ENCODE results near the gene CDC20. TPM values are rescaled to one million over a fixed set of nuclear protein-coding genes. Genes with fewer than 3 reads are reported as not detected.
A peak's percentile ranks its signal among the peaks of the same experiment; 100 is the strongest.

CDC20 gene
- total and polyA plus RNA-seq, 10 of the 15 experiments (the other 5 are each of a cell fraction or from before 2014, with no cell fraction given), result 36.3 to 347 (median 150) TPM

DNA sequence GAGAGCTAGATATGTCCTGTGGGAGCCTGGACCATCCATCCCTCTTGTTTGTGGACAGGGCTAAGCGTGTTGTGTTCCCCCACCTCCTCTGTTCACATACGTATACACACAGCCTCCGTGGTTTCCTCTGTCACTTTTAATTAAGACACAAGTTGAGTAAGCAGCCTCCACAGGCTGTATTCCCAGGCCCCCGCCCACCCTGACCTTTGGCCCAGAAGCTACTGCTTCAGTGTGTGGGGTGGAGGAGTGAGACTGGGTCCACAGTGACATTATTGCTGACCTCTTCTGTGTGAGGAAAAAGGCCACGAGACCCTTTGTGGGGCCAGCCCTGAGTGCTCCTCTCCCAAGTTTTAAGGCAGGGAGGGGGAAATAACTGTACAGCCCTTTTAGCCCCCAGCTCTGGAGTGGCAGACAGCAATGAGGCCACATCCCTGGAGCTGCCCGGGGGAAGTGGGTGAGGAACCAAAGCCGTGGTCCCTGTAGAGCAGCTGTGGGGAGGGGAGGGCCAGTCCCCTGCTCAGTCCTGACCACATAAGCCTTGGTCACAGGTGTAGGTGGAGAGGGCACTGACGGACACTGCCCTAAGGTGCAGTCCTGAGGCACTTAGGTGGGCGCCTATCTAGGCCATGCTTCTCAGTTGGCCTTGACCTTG, 4.6 kb downstream of the CDC20 start:
- H3K36me3 ChIP-seq (ENCODE audit: control insufficient read depth in 2 of 2, insufficient read depth in 2 of 2, low read length in 1 of 2), result peaks cover 15 to 27% of the 10 kb centered on the region in 2 experiments
- in situ Hi-C loops (cut with MboI) (no loop called here), intact Hi-C loops (cut with micrococcal nuclease; ENCODE audit: unreplicated experiment) (no loop called here)
- H3K9ac ChIP-seq (ENCODE audit: control insufficient read depth, insufficient read depth, low read length), result no peak overlapping the region
- H3K79me2 ChIP-seq (ENCODE audit: control insufficient read depth, insufficient read depth, low read length), result peaks cover 61% of the 10 kb centered on the region
- SMC1A ChIA-PET (ENCODE audit: uncharacterized antibody, unreplicated experiment), result interaction anchor here (1.0 kb wide), 1 partner anchor 121 kb away, joined by 3 read pairs; no protein-coding TSS in a partner anchor
- TF ChIP-seq, protein P1, sequence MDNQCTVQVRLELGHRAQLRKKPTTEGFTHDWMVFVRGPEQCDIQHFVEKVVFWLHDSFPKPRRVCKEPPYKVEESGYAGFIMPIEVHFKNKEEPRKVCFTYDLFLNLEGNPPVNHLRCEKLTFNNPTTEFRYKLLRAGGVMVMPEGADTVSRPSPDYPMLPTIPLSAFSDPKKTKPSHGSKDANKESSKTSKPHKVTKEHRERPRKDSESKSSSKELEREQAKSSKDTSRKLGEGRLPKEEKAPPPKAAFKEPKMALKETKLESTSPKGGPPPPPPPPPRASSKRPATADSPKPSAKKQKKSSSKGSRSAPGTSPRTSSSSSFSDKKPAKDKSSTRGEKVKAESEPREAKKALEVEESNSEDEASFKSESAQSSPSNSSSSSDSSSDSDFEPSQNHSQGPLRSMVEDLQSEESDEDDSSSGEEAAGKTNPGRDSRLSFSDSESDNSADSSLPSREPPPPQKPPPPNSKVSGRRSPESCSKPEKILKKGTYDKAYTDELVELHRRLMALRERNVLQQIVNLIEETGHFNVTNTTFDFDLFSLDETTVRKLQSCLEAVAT (IDR thresholded peaks at IDR 0.05), result no peak
- 0 out of 2 replicates have a peak, but pooled peaks have one; percentile 23 for TF ChIP-seq MTA3 (IDR thresholded peaks at IDR 0.05; ENCODE audit: borderline replicate concordance, low read length)
- peak; percentile 71 for TF ChIP-seq POLR2A (IDR thresholded peaks at IDR 0.05; ENCODE audit: low read depth, low read length)
- no peaks in the 10 kb centered on the region for H3K27me3 ChIP-seq (replicated peaks in 1 of 2; ENCODE audit: control insufficient read depth in 2 of 2, insufficient read depth in 2 of 2, low read length in 1 of 2)
- no peak overlapping the region for H3K4me3 ChIP-seq
- no TSS peak for BruUV-seq (replicated peaks)
- WGBS (ENCODE audit: insufficient coverage, insufficient replicate concordance, low lambda C conversion rate, missing lambda C conversion rate), result 54% methylated on average over 8 of the region's 9 CpGs
- RAD21 ChIA-PET (ENCODE audit: unreplicated experiment), result no interaction called here
- ATAC-seq, result no peak
- no peaks in the 10 kb centered on the region for H4K20me1 ChIP-seq (ENCODE audit: control insufficient read depth, insufficient read depth)
- H3K4me2 ChIP-seq (ENCODE audit: control insufficient read depth, insufficient read depth), result no peak overlapping the region
- FAIRE-seq, result no peak
- no peaks in the 10 kb centered on the region for H3K9me3 ChIP-seq (replicated peaks; ENCODE audit: control insufficient read depth, insufficient read depth, low read length)
- H3K27ac ChIP-seq (ENCODE audit: control insufficient read depth, insufficient read depth), result no peak overlapping the region
- POLR2A ChIA-PET, result interaction anchor here (0.6 to 1.2 kb wide), 6 partner anchors 8 to 1038 kb away, joined by 3 to 5 read pairs (median 3); partner anchors contain the start of genes MED8 and SZT2
- CTCF ChIA-PET, result interaction anchor here (1.1 kb wide), 1 partner anchor 125 kb away, joined by 3 read pairs; no protein-coding TSS in a partner anchor
- no peak overlapping the region for H2AFZ ChIP-seq (ENCODE audit: control insufficient read depth, low read depth, low read length)
- DNase-seq (ENCODE audit: low read depth, low spot score), result no peak
- H3K4me1 ChIP-seq (ENCODE audit: control insufficient read depth, insufficient read depth, low read length), result peaks cover 15% of the 10 kb centered on the region

DNA sequence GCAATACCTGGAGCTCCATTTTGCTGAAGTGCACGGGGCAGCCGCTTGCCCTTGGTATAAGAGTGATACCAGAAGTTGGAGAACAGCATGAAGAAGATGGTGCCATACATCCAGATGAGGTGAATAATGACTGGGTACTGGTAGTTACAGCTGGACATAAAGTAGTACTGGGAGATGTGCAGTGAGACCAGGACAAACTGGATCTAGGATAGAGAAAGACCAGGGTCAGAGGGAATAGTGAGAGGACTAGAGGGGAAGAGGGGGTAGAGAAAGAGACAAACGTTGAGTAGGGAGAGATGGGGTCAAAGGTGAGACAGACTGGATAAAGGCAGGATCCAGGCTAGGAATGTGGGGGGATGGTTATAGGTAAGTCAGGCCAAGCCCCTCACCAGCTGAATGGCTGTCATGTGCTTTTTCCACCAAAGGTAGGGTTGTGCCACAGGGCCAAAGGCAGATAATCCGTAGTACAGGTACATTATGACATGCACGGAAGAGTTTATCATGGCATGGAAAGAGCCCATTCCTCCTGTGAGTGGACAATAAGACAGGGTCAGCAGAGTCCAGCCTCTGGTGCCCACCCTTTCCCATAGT, 5.2 kb downstream of the CDC20 start:
- intact Hi-C loops (cut with micrococcal nuclease; ENCODE audit: unreplicated experiment), result no loop called here
- no peak for ATAC-seq
- H3K9me3 ChIP-seq (replicated peaks; ENCODE audit: control insufficient read depth, insufficient read depth, low read length), result no peaks in the 10 kb centered on the region
- no peak overlapping the region for H3K9ac ChIP-seq (ENCODE audit: control insufficient read depth, insufficient read depth, low read length)
- no peaks in the 10 kb centered on the region for H4K20me1 ChIP-seq (ENCODE audit: control insufficient read depth, insufficient read depth)
- H3K79me2 ChIP-seq (ENCODE audit: control insufficient read depth, insufficient read depth, low read length), result peaks cover 64% of the 10 kb centered on the region
- H3K27me3 ChIP-seq (replicated peaks in 1 of 2; ENCODE audit: control insufficient read depth in 2 of 2, insufficient read depth in 2 of 2, low read length in 1 of 2), result no peaks in the 10 kb centered on the region
- POLR2A ChIA-PET, result interaction anchor here (0.6 to 1.2 kb wide), 5 partner anchors 8 to 1038 kb away, joined by 3 to 5 read pairs (median 3); partner anchors contain the start of genes MED8 and SZT2
- H2AFZ ChIP-seq (ENCODE audit: control insufficient read depth, low read depth, low read length), result no peak overlapping the region
- peaks cover 15 to 27% of the 10 kb centered on the region in 2 experiments for H3K36me3 ChIP-seq (ENCODE audit: control insufficient read depth in 2 of 2, insufficient read depth in 2 of 2, low read length in 1 of 2)
- H3K27ac ChIP-seq (ENCODE audit: control insufficient read depth, insufficient read depth), result no peak overlapping the region
- no peak for DNase-seq (ENCODE audit: low read depth, low spot score)
- no TSS peak for BruUV-seq (replicated peaks)
- SMC1A ChIA-PET (ENCODE audit: uncharacterized antibody, unreplicated experiment), result interaction anchor here (1.0 kb wide), 1 partner anchor 121 kb away, joined by 3 read pairs; no protein-coding TSS in a partner anchor
- FAIRE-seq, result no peak
- no peak overlapping the region for H3K4me3 ChIP-seq
- peaks cover 17% of the 10 kb centered on the region for H3K4me1 ChIP-seq (ENCODE audit: control insufficient read depth, insufficient read depth, low read length)
- WGBS (ENCODE audit: insufficient coverage, insufficient replicate concordance, low lambda C conversion rate, missing lambda C conversion rate), result 77% methylated on average over 5 of the region's 5 CpGs
- in situ Hi-C loops (cut with MboI), result no loop called here
- RAD21 ChIA-PET (ENCODE audit: unreplicated experiment), result no interaction called here
- CTCF ChIA-PET, result interaction anchor here (1.1 kb wide), 1 partner anchor 125 kb away, joined by 3 read pairs; no protein-coding TSS in a partner anchor
- no peak overlapping the region for H3K4me2 ChIP-seq (ENCODE audit: control insufficient read depth, insufficient read depth)
- no peak for TF ChIP-seq NR2C2 (IDR thresholded peaks at IDR 0.05; ENCODE audit: borderline replicate concordance, control insufficient read depth, insufficient read length, low read depth)
- TF ChIP-seq, protein P2, sequence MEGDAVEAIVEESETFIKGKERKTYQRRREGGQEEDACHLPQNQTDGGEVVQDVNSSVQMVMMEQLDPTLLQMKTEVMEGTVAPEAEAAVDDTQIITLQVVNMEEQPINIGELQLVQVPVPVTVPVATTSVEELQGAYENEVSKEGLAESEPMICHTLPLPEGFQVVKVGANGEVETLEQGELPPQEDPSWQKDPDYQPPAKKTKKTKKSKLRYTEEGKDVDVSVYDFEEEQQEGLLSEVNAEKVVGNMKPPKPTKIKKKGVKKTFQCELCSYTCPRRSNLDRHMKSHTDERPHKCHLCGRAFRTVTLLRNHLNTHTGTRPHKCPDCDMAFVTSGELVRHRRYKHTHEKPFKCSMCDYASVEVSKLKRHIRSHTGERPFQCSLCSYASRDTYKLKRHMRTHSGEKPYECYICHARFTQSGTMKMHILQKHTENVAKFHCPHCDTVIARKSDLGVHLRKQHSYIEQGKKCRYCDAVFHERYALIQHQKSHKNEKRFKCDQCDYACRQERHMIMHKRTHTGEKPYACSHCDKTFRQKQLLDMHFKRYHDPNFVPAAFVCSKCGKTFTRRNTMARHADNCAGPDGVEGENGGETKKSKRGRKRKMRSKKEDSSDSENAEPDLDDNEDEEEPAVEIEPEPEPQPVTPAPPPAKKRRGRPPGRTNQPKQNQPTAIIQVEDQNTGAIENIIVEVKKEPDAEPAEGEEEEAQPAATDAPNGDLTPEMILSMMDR (IDR thresholded peaks at IDR 0.05 in 2 of 3, conservative IDR thresholded peaks at IDR 0.05 in 1 of 3; ENCODE audit: control insufficient read depth in 2 of 3, extremely low read depth in 1 of 3, insufficient read depth in 1 of 3, low read depth in 3 of 3, low read length in 3 of 3), result no peak
- TF ChIP-seq NBN (IDR thresholded peaks at IDR 0.05), result no peak
- no peak for TF ChIP-seq MYB (IDR thresholded peaks at IDR 0.05; ENCODE audit: borderline replicate concordance, low read depth, low read length)
- TF ChIP-seq, protein P3, sequence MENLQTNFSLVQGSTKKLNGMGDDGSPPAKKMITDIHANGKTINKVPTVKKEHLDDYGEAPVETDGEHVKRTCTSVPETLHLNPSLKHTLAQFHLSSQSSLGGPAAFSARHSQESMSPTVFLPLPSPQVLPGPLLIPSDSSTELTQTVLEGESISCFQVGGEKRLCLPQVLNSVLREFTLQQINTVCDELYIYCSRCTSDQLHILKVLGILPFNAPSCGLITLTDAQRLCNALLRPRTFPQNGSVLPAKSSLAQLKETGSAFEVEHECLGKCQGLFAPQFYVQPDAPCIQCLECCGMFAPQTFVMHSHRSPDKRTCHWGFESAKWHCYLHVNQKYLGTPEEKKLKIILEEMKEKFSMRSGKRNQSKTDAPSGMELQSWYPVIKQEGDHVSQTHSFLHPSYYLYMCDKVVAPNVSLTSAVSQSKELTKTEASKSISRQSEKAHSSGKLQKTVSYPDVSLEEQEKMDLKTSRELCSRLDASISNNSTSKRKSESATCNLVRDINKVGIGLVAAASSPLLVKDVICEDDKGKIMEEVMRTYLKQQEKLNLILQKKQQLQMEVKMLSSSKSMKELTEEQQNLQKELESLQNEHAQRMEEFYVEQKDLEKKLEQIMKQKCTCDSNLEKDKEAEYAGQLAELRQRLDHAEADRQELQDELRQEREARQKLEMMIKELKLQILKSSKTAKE (IDR thresholded peaks at IDR 0.05; ENCODE audit: low read depth, poor library complexity, severe bottlenecking), result no peak
- TF ChIP-seq SUPT20H (IDR thresholded peaks at IDR 0.05; ENCODE audit: borderline replicate concordance, control insufficient read depth, low read depth, low read length), result no peak
- no peak for TF ChIP-seq SMARCA5 (IDR thresholded peaks at IDR 0.05)

Measured in GM12878 (cell line).